HL-60/S4 treated with phorbol 12-myristate 13-acetate at 8.2 ng/mL for 4 days and 3 days (cell line): ENCODE measurements around the gene ARHGEF25.
"Not testable (repeated sequence)": the region's sequence is repeated elsewhere in the genome, so short reads cannot be mapped to it uniquely, and the experiment has no call there.

Experiments
- in situ Hi-C: fragments of 300-500 bp; cut with MboI; formaldehyde crosslinking; loops from 2 replicates; pipeline ENCODE4 v1.15.0; 2022; ENCODE audit warnings: low sequenced_read_pairs

Gene ARHGEF25

GRCh38 chr12:57632958-57633840, 22.0 kb downstream of the ARHGEF25 start, which contains the start of gene B4GALNT1:
Gene B4GALNT1, minus strand, starts transcription at chr12:57633201. Its CDS starts 1,069 bp downstream, at chr12:57632132.
- in situ Hi-C loops: no loop called here

DNA sequence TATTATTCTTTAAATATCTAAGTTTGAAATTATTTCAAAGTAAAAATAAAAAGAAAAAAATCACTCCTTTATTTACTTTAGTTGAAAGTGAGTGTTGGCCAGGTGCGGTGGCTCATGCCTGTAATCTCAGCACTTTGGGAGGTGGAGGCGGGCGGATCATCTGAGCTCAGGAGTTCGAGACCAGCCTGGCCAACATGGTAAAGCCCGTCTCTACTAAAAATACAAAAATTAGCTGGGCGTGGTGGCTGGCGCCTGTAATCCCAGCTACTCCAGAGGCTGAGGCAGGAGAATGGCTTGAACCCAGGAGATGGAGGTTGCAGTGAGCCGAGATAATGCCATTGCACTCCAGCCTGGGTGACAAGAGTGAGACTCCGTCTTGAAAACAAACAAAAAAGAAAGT, 25.5 kb downstream of the ARHGEF25 start:
- in situ Hi-C loops: not testable (repeated sequence)

GRCh38 chr12:57637364-57637763, 26.1 kb downstream of the ARHGEF25 start:
- in situ Hi-C loops: no loop called here

DNA sequence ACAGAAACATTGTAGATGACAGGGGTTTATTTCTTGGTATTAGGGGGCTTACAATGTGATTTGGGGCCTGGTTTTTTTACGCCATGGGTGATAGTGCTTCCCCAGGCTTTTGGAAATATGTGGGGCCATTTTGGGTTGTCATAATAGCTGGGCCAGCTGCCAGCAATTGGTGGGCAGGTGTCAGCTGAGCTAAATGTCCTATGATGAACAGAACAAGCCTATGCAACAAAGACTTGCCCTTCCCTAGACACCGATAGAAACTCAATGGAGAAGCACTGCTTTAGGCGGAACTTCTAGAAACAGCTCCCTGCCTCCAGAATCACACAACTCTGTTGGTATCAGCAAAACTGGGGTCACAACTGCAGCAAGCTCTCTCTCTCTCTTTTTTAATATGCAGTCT, 26.9 kb downstream of the ARHGEF25 start:
- in situ Hi-C loops: no loop called here

- in situ Hi-C loops: no loop called here
Observed at GRCh38 chr12:57640175-57641042, 29.2 kb downstream of the ARHGEF25 start.

DNA sequence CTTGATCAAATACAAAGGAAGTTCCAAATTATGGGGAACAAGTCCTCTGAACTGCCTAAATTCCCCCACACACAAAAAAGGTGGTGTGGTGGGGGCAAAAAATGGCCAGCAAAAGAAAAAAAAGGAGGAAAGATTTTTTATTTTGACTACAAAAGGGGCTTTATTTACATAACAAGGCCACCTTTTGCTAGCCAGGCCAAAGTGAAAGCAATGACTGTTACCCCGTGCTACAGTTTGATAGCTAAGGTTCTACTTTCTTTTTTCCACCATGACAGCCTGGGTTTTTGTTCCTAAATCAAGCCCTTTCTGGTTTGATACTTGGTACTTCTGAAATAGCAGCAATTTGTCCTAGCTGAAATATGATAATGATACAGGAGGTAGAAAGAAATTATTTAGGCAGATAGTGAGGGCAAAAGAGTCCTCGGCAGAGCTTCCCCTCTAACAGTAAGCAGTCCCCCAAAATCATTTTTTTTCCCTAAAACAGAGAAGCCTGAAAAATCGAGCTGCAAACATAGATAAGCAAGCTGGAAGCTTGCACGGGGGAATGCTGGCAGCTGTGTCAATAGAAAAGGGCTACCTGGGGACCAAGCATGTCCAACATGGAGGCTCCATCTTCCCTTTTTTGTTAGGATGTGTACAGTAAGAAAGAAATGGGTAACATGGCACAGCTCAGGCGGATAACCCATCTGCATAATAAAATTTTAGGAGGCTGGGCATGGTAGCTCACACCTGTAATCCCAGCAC, 30.6 kb downstream of the ARHGEF25 start:
- in situ Hi-C loops: no loop called here

DNA sequence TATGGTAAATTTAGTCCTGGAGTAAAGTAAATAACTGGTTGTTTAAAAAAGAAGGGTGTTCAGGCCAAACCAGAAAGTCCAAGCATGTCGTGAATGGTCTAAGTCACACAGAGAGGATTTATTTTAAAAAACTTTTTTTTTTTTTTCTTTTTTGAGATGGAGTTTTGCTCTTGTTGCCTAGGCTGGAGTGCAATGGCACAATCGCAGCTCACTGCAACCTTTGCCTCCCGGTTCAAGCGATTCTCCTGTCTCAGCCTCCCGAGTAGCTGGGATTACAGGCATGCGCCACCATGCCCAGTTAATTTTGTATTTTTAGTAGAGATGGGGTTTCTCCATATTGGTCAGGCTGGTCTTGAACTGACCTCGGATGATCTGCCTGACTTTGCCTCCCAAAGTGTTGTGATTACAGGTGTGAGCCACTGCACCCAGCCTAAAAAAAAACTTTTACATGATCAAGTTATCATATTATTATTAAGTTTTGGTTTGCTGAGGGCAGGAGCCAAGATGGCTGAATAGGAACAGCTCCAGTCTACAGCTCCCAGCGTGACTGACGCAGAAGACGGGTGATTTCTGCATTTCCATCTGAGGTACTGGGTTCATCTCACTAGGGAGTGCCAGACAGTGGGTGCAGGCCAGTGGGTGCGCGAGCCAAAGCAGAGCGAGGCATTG, 34.9 kb downstream of the ARHGEF25 start:
- in situ Hi-C loops: not testable (repeated sequence)

DNA sequence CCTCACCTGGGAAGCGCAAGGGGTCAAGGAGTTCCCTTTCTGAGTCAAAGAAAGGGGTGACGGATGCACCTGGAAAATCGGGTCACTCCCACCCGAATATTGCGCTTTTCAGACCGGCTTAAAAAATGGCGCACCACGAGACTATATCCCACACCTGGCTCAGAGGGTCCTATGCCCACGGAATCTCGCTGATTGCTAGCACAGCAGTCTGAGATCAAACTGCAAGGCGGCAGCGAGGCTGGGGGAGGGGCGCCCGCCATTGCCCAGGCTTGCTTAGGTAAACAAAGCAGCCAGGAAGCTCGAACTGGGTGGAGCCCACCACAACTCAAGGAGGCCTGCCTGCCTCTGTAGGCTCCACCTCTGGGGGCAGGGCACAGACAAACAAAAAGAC, 35.4 kb downstream of the ARHGEF25 start:
- in situ Hi-C loops: not testable (repeated sequence)

DNA sequence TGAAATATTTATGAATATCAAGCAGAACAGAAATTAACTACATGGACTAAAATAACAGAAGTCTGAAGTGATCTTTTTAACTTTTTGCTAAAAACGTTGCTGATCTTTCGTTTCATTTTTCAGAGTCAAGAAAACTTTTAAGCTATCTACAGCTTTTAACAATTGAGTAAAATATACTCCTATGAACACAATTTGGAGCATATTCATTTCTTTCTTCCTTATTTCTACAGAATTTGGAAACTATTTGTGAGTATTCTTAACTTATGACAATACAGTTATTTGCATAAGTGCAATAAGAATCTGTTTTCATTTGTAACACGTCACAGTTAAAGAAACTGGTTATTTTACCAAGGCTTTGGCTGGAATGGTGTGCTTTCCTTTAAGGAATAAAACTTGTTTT, 42.8 kb downstream of the ARHGEF25 start:
- in situ Hi-C loops: no loop called here

DNA sequence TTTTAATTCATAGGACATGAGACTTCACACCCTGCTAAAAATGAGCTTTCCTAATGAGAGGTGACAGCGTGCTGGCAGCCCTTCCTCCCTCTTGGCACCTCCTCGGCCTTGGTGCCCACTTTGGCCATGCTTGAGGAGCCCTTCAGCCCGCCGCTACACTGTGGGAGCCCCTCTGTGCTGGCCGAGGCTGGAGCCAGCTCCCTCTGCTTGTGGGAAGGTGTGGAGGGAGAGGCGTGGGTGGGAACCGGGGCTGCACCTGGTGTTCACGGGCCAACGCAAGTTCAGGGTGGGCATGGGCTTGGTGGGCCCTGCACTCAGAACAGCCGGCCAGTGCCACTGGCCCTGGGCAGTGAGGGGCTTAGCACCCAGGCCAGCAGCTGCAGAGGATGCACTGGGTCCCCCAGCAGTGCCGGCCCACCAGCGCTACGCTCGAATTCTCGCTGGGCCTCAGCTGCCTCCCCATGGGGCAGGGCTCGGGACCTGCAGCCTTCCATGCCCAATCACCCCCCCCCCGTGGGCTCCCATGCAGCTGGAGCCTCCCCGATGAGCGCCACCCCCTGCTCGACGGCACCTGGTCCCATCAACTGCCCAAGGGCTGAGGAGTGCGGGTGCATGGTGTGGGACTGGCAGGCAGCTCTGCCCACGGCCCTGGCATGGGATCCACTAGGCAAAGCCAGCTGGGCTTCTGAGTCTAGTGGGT, 44.5 kb downstream of the ARHGEF25 start:
- in situ Hi-C loops: no loop called here

GRCh38 chr12:57656408-57656807, 45.2 kb downstream of the ARHGEF25 start:
- in situ Hi-C loops: not testable (repeated sequence)

DNA sequence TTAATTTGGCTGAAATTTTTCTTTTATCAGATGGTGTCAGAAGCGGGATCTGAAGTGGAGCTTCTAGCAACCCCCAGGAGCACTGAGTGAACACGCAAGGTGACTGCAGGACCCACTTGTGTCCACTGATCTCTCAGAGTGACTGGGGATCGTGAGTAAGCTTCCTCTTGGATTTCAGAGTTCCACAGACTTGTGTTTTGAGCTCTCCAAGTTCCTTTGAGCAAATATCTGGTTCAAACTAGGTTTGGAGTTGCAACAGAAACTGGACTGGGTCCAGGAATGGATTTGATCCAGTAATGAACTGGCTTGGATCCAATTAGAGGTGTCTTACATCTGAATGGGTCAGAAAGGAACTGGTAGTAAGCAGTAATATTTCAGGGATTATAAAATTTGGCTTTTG, 46.5 kb downstream of the ARHGEF25 start:
- in situ Hi-C loops: no loop called here

DNA sequence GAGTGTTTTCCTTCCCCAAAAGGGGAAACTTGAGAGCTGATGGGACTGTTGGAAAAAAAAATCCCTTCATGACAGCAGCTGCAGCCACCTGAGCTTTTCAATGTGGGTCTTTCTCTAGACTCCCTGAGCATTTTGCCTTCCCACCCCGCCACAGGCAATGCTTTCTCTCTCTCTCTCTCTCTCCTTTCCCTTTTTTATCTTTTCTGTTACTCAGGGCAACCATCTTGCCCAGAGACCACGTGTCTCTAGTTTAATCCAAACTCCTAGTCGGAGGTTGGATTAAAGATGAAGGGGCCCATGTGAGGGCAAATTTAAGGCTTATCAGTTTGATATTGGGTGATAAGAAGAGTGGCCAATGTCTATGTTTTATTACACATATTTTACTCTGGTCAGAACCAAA, 47.7 kb downstream of the ARHGEF25 start:
- in situ Hi-C loops: no loop called here

GRCh38 chr12:57661376-57661775, 50.1 kb downstream of the ARHGEF25 start:
- in situ Hi-C loops: no loop called here

GRCh38 chr12:57665066-57665820, 54.0 kb downstream of the ARHGEF25 start:
- in situ Hi-C loops: not testable (repeated sequence)
